AG08396 (cell line): ENCODE measurements around the gene WFDC1.
A peak's percentile ranks its signal among the peaks of the same experiment; 100 is the strongest.

Experiments used
- DNase-seq: peaks from one replicate; pipeline ENCODE4 v3.0.0; 2012; ENCODE audit warnings: low spot score, mixed read lengths

The WFDC1 gene

GRCh38 chr16:84294531-84295142, at the start of gene WFDC1:
WFDC1 (plus strand) TSS chr16:84294878; CDS start chr16:84294972, 94 bp downstream.
- peak; percentile 47 for DNase-seq

- no peak for DNase-seq
These were observed 48.6 kb upstream of the WFDC1 start for GRCh38 chr16:84245956-84246678.

DNA sequence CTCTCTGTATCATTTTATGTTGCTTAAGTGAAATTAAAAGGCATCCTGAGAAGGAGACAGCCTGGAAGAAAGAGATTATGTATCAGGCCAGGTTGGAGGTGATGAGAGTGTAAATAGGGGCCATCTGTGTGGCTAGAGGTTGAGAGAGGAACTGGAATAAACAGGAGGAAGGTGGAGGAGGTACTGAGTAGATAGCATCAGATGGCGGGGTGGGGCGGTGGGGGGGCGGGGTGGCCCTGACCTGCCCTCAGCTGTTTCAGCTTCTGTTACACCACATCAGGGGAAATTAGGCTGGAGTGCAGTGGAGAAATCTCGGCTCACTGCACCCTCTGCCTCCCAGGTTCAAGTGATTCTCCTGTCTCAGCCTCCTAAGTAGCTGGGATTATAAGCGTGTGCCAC, 48.0 kb upstream of the WFDC1 start:
- no peak for DNase-seq

DNA sequence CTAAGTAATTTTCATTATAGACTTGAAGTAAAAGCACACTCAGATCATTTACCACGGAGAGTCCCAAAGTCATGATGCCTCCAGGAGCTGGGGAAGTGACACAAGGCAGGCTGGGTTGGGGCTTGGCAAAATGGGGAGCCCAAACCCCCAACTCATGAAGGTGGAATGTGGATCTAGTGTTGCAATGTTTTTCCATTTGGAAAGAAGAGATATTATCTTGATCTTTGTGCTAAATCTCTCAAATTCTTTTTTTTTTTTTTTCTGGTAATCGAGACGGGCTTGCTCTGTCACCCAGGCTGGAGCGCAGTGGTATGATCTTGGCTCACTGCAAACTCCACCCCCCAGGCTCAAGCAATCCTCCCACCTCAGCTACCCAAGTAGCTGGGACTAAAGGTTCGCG, 47.3 kb upstream of the WFDC1 start:
- no peak for DNase-seq

DNA sequence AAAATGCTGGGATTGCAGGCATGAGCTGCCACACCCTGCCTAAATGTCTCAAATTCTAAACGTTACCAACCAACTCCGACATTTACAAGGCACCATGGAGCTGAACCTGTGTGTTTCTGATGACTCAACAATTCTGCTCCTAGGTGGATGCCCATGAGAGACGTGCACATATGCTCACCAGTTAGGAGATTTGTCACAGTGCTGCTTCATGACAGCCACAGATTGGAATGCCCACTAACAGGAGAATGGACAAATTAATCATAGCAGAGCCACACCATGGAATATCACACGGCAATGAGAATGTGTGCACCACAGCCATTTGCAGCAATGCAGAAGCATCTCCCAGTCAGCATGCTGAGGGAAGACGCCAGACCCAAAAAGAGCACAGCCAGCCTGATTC, 46.8 kb upstream of the WFDC1 start:
- DNase-seq: no peak

DNA sequence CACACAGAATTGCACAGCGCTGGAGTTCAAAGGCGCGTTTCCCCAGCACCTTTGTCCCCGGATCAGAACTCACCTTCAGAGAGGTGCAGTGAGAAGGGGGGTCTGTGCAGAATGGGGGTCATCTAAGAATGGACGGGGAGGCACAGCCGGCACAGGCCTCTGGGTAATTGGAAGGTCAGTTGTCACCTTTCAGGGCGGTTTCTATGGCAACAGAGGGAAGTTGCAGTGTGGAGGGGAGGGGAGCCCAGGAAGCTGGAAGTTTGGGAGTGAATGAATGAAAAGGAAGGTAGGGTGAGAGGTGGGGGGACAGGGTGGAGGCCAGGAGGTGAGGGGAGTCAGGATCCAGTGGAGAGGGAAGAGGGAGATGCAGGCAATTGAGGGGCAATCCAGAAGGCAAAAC, 42.5 kb upstream of the WFDC1 start:
- no peak for DNase-seq

- no peak for DNase-seq
These were observed 41.5 kb upstream of the WFDC1 start for GRCh38 chr16:84253173-84253572.

DNA sequence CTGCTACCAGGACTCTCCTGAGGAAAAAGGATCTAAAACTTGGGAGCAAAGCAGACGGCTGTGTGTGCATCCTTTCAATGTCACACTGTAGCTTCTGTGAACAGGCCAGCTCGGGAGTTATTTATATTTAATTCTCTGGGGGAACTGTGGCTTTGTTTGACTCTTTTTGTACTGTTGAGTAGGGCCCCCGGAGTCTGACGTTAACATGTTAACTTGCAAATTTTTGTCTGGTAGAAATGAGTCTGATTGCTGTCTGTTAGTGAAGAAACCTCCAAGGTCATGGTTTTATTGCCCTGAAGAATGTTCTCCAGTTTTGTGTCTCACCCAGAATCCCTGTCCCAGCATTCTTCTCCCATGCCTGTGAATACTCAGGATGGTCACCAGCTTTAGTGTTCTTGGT, 40.6 kb upstream of the WFDC1 start:
- no peak for DNase-seq

- no peak for DNase-seq
These were observed 39.4 kb upstream of the WFDC1 start for GRCh38 chr16:84255050-84255810.

DNA sequence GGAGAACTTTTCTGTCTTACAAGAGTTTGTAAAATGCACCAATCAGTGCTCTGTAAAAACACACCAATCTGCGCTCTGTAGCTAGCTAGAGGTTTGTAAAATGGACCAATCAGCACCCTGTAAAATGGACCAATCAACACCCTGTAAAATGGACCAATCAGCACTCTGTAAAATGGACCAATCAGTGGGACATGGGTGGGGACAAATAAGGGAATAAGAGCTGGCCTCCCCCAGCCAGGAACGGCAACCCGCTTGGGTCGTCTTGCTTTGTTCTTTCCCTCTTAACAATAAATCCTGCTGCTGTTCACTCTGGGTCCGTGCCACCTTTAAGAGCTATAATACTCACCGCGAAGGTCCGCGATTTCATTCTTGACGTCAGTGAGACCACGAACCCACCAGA, 36.4 kb upstream of the WFDC1 start:
- no peak for DNase-seq

DNA sequence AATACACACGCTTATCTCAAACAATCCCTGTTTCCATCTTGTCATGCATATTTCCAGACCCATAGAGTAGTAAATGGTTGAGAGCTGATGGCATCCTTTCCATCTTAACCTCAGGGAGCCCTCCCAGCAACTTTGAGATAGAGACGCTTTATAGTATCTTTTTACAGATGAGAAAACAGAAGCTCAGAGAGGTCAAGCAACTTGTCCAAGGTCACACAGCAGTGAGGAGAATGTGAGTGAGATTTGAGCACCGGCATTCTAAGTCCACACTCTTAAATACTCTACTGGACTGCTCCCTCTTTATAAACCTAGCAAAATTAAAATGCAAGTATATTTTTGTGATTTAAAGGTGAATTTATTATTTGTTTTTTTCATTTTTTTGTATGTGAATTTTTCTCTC, 35.0 kb upstream of the WFDC1 start:
- no peak for DNase-seq

DNA sequence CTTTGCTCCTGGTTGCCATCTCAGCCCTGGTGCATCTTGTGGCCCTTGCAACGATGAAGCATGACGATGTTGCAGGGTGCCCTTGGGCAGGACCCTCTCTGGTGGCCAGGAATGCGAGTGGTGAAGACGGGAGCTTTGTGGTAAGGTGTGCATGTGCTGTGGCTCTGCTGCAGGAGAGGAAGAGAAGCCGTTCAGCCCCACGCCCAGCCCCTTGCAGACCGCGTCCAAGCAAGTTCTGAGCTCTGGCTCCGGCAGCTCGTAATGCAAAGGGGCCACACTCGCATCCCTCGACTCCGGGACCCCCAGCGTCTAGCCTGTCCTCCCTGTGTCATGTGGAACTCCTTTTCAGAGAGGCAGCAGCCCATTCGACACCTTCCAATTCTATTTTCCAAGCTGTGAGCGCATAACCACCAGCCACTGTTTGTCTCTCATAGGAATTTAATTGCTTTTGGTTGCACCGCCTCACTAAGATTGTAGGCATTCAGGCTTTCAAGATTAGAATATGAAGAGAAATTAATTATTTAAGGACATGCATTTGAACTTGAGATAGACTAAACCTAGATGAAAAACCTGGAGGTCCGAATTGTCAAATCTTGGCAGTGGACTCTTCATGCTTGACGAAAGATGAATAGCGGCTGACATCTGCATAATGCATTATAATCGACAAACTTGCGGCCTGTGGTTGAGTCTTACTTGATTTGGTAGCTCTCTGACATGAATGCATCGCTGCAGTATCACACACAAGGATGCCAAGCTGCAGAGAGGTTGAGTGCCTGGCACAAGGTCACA, 33.7 kb upstream of the WFDC1 start:
- no peak for DNase-seq

DNA sequence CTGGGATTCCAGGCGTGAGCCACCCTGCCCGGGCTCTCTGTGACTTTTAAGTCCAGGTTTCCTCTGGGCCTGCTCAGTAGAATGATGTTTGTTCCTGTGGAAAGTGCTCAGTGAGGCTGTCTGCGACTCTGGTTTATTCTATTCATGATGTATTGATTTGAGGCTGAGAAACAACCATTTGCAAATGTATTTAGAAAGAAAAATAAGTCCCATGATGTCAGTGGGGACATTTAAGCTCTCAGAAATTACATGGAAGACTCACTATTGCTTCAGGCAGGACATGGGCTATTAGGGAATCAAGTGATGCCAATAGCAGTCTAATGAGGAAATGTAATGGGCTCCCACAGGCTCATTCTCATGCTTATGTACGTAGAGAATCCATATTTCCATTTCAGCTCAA, 32.6 kb upstream of the WFDC1 start:
- no peak for DNase-seq

DNA sequence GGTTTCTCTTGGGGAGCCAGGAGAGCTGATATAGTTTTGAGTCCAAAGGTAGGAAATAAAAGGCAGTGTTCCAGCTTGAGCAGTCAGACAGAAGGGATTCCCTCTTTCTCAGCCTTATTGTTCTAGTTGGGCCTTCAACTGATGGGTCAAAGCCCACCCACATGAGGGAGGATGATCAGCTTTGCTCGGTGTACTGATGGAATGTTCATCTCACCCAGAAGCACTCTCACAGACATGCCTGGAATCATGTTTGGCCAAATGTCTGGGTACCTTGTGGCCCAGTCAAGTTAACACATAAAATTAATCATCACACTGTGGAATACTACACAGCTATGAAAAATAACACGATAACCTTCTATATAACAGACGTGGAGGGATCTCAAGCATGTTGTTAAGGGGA, 31.7 kb upstream of the WFDC1 start:
- DNase-seq: no peak

DNA sequence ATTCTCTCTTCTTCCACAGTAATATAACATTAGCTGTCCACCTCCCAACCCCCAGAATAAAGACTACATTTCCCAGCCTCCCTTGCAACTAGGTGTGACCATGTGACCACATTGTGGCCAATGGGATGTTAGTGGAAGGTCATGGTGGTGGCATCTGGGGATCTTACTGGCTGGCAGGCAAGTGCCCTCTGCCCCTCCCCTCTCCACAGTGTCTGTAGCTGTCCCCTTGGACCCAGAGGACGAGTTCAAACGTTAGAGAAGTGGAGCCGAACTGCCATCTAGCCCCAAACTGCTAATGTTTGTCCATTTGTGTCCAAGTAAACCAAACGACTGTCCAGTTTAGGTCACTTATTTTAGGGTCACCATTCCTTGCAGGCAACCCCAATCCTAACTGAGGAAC, 28.2 kb upstream of the WFDC1 start:
- peak; percentile 56 for DNase-seq

- DNase-seq: no peak
These were observed 27.3 kb upstream of the WFDC1 start for GRCh38 chr16:84267380-84267779.

DNA sequence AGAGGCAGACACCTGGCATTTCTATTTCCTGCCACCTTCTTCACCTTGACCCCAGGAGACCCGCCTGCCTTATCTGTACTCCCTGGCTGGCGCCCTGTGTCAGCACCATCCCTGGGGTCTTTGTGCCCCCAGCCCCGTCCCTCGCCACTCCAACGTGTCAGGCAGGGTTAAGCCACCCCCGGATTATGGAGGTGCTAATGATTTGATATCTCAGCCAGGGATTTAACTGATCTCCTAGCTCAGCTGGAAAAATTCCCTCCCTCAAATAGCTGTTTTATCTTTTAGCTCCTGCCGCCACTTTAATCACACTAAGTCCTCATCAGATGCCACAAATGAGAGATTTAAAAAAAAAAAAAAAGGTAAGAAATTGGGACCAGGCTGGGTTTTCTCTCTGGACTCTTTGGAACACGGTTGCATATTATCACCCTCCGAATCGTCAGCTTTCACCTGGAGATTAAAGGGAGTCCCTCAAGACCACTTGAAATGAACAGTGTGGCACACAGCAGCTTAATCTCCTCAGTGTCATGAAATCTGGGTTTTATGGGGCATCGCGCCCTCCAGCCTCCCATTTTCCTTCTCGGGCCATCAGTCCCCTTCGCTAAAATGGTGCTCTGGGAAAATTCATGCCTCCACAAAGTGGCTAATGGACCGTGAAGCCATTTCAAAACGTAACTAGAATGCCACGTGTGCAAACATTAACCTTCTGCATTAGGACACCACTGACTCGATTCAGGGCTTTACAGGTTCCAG, 26.2 kb upstream of the WFDC1 start:
- DNase-seq: no peak

- no peak for DNase-seq
These were observed 24.6 kb upstream of the WFDC1 start for GRCh38 chr16:84270071-84270470.

DNA sequence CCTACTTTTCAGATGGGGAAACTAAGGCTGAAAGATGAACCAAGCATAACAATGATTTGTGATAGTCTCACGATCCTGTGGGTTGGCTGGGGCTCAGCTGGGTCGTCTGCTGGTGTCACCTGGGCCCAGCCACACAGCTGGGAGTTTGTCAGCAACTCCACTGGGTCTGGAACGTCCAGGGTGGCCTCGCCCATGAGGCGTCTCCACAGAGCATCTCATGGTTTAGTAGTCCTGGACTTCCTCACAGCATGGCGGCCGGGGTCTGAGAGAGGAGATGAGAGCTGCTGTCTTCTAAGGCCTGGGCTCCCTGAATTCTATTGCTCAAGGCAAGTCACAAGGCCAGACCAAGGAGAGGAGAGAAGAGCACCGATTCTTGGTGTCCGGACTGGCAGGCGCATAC, 24.1 kb upstream of the WFDC1 start:
- DNase-seq: no peak

GRCh38 chr16:84271037-84271436, 23.6 kb upstream of the WFDC1 start:
- DNase-seq: no peak

- no peak for DNase-seq
These were observed 22.8 kb upstream of the WFDC1 start for GRCh38 chr16:84271866-84272265.
